ENCODE measurements around the gene SIMC1.

The SIMC1 gene

DNA sequence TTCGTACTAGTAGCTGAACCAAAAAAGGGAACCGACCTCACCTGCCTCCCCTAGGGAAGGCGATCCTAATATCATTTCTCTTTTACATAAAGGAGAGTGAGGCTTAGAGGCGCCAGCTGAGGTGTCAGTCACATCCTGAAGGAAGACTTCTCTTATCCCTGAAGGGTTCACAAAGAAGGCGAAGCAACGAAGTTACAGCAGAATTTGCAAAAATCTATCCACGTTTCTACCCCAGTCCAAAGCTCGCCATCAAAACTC is 123.9 kb downstream of the SIMC1 start:
- no peak overlapping the region for H3K9ac ChIP-seq (ENCODE audit: low read length)
- H3K4me3 ChIP-seq (ENCODE audit: low read length): no peak overlapping the region

DNA sequence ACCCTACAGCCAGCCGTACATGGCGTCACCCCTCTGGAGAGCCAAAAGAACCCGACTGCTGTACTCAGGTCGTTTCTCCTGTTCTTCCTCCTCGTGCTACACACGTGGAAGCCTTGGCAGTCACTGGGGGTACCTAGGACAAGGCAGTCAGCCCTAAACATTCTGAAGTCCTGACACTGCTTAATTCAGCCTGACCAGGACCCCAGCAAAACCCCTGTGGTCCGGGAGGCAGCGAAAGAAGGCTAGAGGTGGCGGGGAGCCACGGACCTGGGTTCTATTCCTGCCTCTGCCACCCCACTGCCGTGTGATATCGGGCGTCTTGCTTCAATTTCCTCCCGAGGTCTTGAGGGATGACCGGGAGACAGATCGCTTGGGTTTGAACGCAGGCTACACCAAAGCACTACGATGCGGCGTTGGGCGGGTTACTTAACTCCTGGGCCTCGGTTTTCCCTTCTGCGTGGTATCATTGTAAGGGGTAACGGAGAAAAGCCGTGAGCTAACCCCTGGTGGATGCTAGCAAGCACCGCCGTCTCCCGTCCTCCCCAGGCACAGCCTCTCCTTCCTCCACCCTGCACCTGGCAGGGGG is 126.6 kb downstream of the SIMC1 start:
- H3K4me1 ChIP-seq (ENCODE audit: control insufficient read depth, insufficient read depth, low read length): peaks cover 14% of the 10 kb centered on the region
- peak overlapping the region; percentile 3 for H3K9ac ChIP-seq (ENCODE audit: low read length)
- peak overlapping the region; percentile 5 for H3K4me3 ChIP-seq (ENCODE audit: low read length)

More for the DNA sequence above, 123.9 kb downstream of the SIMC1 start:
- Histone ChIP-seq H3K4me1 (ENCODE audit: control insufficient read depth, insufficient read depth, low read length) (peaks cover 14% of the 10 kb centered on the region), H3K36me3 (ENCODE audit: control insufficient read depth, insufficient read depth, low read length) (no peaks in the 10 kb centered on the region), H3K27me3 (ENCODE audit: control insufficient read depth, insufficient read depth, low read length) (peaks cover 19% of the 10 kb centered on the region), H3K9me3 (ENCODE audit: control insufficient read depth, low read length) (no peaks in the 10 kb centered on the region)

DNA sequence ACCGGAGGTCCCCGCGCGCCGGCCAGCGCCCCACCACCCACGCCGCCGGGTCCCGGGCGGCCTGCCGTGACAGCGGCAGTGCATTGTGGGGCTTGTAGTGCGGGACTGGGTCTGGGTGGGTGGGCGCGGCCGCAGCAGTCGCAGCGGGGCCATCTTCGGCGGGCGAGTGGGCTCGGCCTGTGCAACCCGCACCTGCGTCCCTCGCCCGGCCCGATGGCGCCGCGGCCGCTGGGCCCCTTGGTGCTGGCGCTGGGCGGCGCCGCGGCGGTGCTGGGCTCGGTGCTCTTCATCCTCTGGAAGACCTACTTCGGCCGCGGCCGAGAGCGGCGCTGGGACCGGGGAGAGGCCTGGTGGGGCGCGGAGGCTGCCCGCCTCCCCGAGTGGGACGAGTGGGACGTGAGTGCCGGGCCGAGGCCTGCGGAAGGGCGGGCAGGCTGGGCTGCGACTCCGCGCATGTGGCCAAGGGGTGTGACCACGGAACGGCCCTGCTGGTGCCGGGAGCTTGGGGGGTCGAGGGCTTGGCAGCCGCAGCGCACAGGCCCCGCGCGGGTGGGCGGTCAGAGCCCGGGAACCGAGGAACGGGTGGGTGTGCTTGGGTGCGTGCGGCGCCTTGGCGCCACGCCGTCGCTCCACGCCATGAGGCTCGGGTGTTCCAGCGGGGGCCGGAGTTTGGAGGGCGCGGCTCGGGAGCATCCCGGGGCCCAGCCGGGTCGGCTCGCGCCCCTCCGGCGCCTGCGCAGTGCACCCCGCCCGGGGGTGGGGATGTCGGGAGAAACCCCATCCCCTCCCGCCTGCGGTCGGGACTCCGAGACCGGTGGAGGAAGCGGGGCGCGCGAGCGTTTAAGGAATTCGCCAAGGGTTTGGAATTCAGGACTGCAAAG is 127.4 kb downstream of the SIMC1 start, which contains the start of gene ARL10:
ARL10 (plus strand) TSS at position 137 of the 881 bp plus-strand sequence; CDS start at position 214, 77 bp downstream.
- peaks cover 19% of the 10 kb centered on the region for H3K27me3 ChIP-seq (ENCODE audit: control insufficient read depth, insufficient read depth, low read length)
- peak within 1 kb of the TSS; percentile 33 for H3K4me3 ChIP-seq (ENCODE audit: low read length)
- no peaks in the 10 kb centered on the region for H3K9me3 ChIP-seq (ENCODE audit: control insufficient read depth, low read length)
- H3K9ac ChIP-seq (ENCODE audit: low read length): peak within 1 kb of the TSS; percentile 48
- H3K36me3 ChIP-seq (ENCODE audit: control insufficient read depth, insufficient read depth, low read length): no peaks in the 10 kb centered on the region
- peaks cover 14% of the 10 kb centered on the region for H3K4me1 ChIP-seq (ENCODE audit: control insufficient read depth, insufficient read depth, low read length)

More for the DNA sequence above, 126.6 kb downstream of the SIMC1 start:
- Histone ChIP-seq H3K9me3 (ENCODE audit: control insufficient read depth, low read length) (no peaks in the 10 kb centered on the region), H3K27me3 (ENCODE audit: control insufficient read depth, insufficient read depth, low read length) (peaks cover 19% of the 10 kb centered on the region), H3K36me3 (ENCODE audit: control insufficient read depth, insufficient read depth, low read length) (no peaks in the 10 kb centered on the region)

DNA sequence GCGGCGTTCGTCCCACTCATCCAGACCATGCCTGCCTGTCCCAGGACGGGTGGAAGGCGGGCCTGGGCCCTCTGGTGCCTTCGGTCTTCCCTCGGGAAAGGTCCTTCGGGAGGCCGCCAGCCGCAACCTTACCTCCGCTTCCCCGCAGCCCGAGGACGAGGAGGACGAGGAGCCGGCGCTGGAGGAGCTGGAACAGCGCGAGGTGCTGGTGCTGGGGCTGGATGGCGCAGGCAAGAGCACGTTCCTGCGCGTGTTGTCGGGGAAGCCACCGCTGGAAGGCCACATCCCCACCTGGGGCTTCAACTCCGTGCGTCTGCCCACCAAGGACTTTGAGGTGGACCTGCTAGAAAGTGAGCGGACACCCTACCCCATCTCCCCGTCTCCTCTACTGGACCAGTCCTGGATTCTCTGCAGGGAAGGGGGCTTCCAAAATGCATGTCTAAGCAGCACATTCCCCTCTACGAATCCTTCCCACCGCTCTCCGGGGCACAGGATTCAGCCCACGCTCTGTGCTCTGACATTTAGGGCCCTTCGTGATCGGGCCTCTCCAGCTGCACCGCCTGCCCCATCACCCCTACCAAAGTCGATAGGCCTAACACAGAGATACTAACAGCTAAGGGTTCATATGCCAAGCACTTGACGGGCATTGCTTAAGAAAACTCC is 128.1 kb downstream of the SIMC1 start:
- H3K9ac ChIP-seq (ENCODE audit: low read length): no peak overlapping the region
- H3K4me3 ChIP-seq (ENCODE audit: low read length): no peak overlapping the region
- no peaks in the 10 kb centered on the region for H3K9me3 ChIP-seq (ENCODE audit: control insufficient read depth, low read length)
- peaks cover 19% of the 10 kb centered on the region for H3K27me3 ChIP-seq (ENCODE audit: control insufficient read depth, insufficient read depth, low read length)
- H3K36me3 ChIP-seq (ENCODE audit: control insufficient read depth, insufficient read depth, low read length): no peaks in the 10 kb centered on the region
- peaks cover 14% of the 10 kb centered on the region for H3K4me1 ChIP-seq (ENCODE audit: control insufficient read depth, insufficient read depth, low read length)

DNA sequence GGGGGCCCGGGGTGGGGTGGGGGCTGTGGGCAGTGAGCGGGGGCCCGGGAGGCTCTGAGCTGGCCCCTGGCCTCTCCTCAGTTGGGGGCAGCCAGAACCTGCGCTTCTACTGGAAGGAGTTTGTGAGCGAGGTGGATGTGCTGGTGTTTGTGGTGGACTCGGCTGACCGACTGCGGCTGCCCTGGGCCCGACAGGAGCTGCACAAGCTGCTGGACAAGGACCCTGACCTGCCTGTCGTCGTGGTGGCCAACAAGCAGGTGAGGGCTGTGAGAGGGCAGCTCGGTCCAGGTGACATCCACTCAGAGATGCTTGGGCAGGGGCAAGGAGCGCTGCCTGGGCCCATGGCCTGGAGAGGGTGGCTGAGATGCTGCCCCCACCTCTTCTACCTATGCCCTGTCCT is 130.5 kb downstream of the SIMC1 start:
- Histone ChIP-seq H3K4me3 (ENCODE audit: low read length) (no peak overlapping the region), H3K27me3 (ENCODE audit: control insufficient read depth, insufficient read depth, low read length) (peaks cover 19% of the 10 kb centered on the region), H3K4me1 (ENCODE audit: control insufficient read depth, insufficient read depth, low read length) (peaks cover 9% of the 10 kb centered on the region), H3K9ac (ENCODE audit: low read length) (no peak overlapping the region), H3K9me3 (ENCODE audit: control insufficient read depth, low read length) (no peaks in the 10 kb centered on the region), H3K36me3 (ENCODE audit: control insufficient read depth, insufficient read depth, low read length) (no peaks in the 10 kb centered on the region)

DNA sequence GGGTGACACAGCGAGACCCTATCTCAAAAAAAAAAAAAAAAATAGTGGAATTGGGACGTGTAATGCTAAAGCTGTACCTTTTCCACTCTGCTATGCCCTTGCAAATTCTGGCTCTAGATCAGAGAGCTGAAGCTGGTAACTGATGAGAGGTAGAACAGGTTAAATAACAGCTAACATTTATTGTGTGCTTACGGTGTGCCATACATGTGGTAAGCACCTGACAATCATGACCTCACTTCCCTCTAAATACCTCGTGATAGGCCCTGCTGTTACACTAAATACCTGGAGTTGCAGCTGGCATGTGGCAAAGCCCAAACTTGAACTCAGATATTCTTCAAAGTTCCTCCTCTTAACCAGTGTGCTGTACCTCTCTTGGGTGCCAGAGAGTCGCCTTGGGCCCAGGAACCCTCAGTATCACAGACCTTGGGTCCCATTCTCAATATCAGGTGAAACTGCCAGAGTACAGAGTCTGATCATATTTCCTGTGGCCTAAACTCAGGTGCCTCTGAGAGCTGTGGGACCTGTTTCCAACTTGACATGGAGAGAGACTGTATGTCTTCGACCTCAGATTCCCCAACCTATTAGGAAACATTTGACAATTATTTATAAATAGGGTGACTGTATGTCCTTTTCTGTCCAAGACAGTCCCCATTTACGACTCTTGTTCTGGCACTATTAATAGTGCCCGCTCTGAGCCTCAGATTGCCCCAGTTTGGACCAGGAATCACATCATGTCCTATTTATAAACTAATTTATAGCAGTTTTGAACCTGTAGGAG is 131.9 kb downstream of the SIMC1 start:
- H3K4me3 ChIP-seq (ENCODE audit: low read length): no peak overlapping the region
- H3K27me3 ChIP-seq (ENCODE audit: control insufficient read depth, insufficient read depth, low read length): peaks cover 14% of the 10 kb centered on the region
- H3K36me3 ChIP-seq (ENCODE audit: control insufficient read depth, insufficient read depth, low read length): no peaks in the 10 kb centered on the region
- no peaks in the 10 kb centered on the region for H3K9me3 ChIP-seq (ENCODE audit: control insufficient read depth, low read length)
- H3K4me1 ChIP-seq (ENCODE audit: control insufficient read depth, insufficient read depth, low read length): peaks cover 9% of the 10 kb centered on the region
- H3K9ac ChIP-seq (ENCODE audit: low read length): no peak overlapping the region

DNA sequence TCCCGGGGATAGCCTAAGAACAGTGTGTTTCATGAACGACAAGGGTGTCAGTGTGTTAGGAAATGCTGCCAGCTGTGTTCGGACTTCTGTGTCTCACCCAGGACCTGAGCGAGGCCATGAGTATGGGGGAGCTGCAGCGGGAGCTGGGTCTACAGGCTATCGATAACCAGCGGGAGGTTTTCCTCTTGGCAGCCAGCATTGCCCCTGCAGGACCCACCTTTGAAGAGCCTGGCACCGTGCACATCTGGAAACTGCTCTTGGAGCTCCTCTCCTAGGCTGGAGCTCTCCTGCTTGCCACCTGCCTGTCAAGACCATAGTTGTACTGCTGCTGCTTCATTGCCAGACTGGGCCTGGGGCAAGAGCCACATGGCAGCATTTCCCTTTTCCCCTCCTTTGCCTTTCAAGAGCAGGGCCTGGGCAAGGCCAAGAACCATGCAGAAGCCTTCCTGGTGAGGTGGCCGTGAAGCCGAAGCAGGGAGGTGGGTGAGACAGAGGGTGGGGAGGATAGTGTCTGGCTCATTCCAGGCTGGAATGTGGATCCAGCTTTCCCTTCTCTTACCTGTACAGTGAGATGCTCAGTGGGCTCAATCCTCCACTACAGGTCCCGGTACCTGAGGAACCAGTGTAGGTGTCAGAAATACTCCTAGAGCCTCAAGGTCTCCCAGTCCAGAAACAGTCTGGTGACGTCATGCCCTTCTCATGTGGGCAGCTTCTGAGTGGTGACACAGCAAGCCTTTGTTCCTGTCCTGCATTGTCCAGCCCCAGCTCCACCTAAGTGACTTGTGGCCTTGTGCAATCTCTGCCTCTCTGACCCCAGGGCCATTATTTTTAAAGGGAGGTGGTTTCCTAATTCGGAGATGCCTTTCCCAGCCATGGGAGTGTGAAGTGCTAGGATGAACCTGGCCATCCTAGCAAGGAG is 133.7 kb downstream of the SIMC1 start:
- H3K9me3 ChIP-seq (ENCODE audit: control insufficient read depth, low read length): no peaks in the 10 kb centered on the region
- no peak overlapping the region for H3K9ac ChIP-seq (ENCODE audit: low read length)
- no peaks in the 10 kb centered on the region for H3K36me3 ChIP-seq (ENCODE audit: control insufficient read depth, insufficient read depth, low read length)
- no peak overlapping the region for H3K4me3 ChIP-seq (ENCODE audit: low read length)
- H3K4me1 ChIP-seq (ENCODE audit: control insufficient read depth, insufficient read depth, low read length): no peaks in the 10 kb centered on the region
- H3K27me3 ChIP-seq (ENCODE audit: control insufficient read depth, insufficient read depth, low read length): no peaks in the 10 kb centered on the region

DNA sequence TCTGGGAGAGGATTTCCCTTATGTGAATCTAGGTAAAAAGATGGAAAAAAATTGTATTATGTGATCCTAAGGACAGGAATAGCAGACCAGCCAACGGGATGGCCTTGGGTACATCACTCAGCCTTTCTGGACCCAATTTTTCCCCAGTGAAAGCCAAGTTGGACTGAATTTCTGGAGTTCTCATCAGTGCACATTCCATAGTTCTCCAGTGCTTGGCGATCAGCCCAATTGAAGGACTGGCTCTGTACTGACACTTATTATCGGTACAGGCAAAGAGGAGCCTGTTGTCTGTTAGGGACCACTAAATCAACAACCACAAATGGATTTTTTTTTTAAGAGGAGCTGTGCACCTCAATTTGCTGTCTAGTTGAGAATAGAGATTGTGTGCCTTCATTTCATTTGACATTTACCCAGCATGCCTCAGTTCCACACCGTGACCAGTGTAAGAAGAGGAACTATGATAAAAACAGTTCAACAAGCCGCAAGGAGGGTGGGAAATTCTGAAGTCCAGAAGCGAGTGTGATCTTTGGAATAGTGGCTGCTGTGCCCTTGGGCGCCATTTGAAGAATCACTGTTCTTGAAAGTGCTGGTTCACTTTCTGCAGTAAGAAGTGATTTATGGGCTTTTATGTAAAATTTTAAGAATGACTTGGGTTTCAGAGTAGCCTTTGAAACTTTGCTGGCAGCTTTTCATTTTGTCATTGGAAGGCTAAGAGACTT is 135.0 kb downstream of the SIMC1 start:
- Histone ChIP-seq H3K4me1 (ENCODE audit: control insufficient read depth, insufficient read depth, low read length) (no peaks in the 10 kb centered on the region), H3K27me3 (ENCODE audit: control insufficient read depth, insufficient read depth, low read length) (no peaks in the 10 kb centered on the region), H3K4me3 (ENCODE audit: low read length) (no peak overlapping the region), H3K36me3 (ENCODE audit: control insufficient read depth, insufficient read depth, low read length) (no peaks in the 10 kb centered on the region), H3K9ac (ENCODE audit: low read length) (no peak overlapping the region), H3K9me3 (ENCODE audit: control insufficient read depth, low read length) (no peaks in the 10 kb centered on the region)

DNA sequence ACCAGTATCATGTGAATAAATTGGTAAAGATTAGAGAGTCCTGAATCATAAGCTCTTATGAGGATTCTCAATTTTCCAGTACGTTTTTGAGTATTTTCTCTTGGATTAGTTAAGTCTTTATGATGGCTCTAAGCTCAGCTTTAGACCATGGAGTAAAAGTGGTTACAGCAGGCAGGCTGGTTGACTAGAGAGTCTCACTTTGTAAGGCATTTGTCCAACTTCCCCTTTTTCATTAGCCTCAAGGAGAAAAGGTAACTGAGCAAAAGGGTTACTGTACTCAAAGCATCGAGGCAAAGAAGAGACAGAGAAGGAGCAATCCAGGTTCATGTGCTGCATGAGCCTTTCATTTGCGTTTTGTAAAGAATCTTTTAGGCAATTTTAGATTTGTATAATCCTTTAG is 141.7 kb downstream of the SIMC1 start:
- no peaks in the 10 kb centered on the region for H3K36me3 ChIP-seq (ENCODE audit: control insufficient read depth, insufficient read depth, low read length)
- H3K4me1 ChIP-seq (ENCODE audit: control insufficient read depth, insufficient read depth, low read length): no peaks in the 10 kb centered on the region
- H3K9ac ChIP-seq (ENCODE audit: low read length): no peak overlapping the region
- H3K27me3 ChIP-seq (ENCODE audit: control insufficient read depth, insufficient read depth, low read length): no peaks in the 10 kb centered on the region
- no peaks in the 10 kb centered on the region for H3K9me3 ChIP-seq (ENCODE audit: control insufficient read depth, low read length)
- no peak overlapping the region for H3K4me3 ChIP-seq (ENCODE audit: low read length)

DNA sequence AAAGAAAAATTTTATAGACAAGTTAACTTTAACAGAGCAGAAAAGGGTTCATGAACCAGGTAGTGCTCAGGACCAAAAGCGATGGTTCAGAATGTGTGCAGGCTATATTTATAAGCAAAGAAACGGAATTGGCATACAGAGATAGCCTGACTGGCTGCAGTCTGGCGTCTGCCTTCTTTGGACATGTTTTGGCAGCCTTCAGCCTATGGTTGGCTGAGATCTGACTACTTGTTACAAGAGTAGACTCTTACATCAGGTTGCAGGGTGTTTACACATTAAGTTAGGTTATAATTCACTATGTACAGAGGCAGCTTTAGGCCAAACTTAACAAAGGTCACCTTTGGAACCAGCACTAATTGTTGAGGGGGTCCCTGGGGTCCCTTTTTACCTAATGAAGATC is 143.2 kb downstream of the SIMC1 start:
- no peak overlapping the region for H3K4me3 ChIP-seq (ENCODE audit: low read length)
- H3K27me3 ChIP-seq (ENCODE audit: control insufficient read depth, insufficient read depth, low read length): no peaks in the 10 kb centered on the region
- no peaks in the 10 kb centered on the region for H3K4me1 ChIP-seq (ENCODE audit: control insufficient read depth, insufficient read depth, low read length)
- H3K9ac ChIP-seq (ENCODE audit: low read length): no peak overlapping the region
- H3K36me3 ChIP-seq (ENCODE audit: control insufficient read depth, insufficient read depth, low read length): no peaks in the 10 kb centered on the region
- H3K9me3 ChIP-seq (ENCODE audit: control insufficient read depth, low read length): no peaks in the 10 kb centered on the region

DNA sequence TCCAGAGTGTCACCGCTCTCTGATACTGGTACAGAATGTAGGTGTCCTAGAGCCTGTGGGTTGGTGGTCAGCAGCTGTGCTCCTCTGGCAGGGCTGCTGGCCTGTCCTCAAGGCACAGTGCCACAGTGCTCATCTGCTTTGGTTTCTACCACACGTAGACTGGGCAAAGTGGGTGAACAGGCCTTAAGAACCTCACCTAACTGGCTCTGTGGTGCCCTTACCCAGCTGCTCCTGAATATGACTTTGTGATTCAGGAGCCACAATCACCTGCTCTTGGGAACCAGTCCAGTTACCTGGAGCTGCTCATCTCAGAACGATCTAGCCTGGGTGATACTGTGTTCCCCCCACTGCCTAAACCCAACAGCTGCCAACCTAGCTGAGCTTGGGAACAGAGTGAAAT is 143.8 kb downstream of the SIMC1 start:
- H3K27me3 ChIP-seq (ENCODE audit: control insufficient read depth, insufficient read depth, low read length): no peaks in the 10 kb centered on the region
- H3K4me3 ChIP-seq (ENCODE audit: low read length): no peak overlapping the region
- H3K36me3 ChIP-seq (ENCODE audit: control insufficient read depth, insufficient read depth, low read length): no peaks in the 10 kb centered on the region

More for the DNA sequence above, 143.8 kb downstream of the SIMC1 start:
- Histone ChIP-seq H3K4me1 (ENCODE audit: control insufficient read depth, insufficient read depth, low read length) (peaks cover 4% of the 10 kb centered on the region), H3K9me3 (ENCODE audit: control insufficient read depth, low read length) (no peaks in the 10 kb centered on the region), H3K9ac (ENCODE audit: low read length) (no peak overlapping the region)
